HepG2 (cell line): Measurements from ENCODE around the gene MLYCD. TPM values are rescaled to one million over a fixed set of nuclear protein-coding genes. Genes with fewer than 3 reads are reported as not detected.

Experiments
- ATAC-seq: fragments of 200-7000 bp; cut with Tn5 transposase; 3 replicates; pipeline ENCODE4 v1.9.1; 2020; ENCODE audit warnings: mild to moderate bottlenecking, moderate library complexity
- BruUV-seq: library from RNA; stranded (reverse); fragments of 400-500 nt; replicated peaks from 2 replicates; lab custom pipeline; 2021; lab: Mats Ljungman, UMichigan
- CTCF ChIA-PET: fragments of 300-600 bp; formaldehyde crosslinking; extraction: SDS; loops from one replicate; lab custom pipeline; 2021; ENCODE audit warnings: low total read pairs, inconsistent platforms, low intra/inter-chr PET ratio; lab: Yijun Ruan, JAX
- POLR2A ChIA-PET: fragments of 350-600 bp; sonication (Branson Sonifier 250); formaldehyde crosslinking; loops from one replicate; lab custom pipeline; 2020; ENCODE audit warnings: antibody characterized with exemption, inconsistent platforms; lab: Yijun Ruan, JAX
- DNase-seq: peaks from one replicate; pipeline ENCODE4 v3.0.0-alpha.2; 2015; ENCODE audit warnings: low spot score
- FAIRE-seq: peaks from 3 replicates; lab custom pipeline; 2011; peaks lifted over from hg19 to GRCh38; lab: Jason Lieb, UNC
- H2AFZ ChIP-seq: one replicate; pipeline ENCODE4 v1.6.1; 2011; ENCODE audit warnings: low read length, inconsistent platforms
- H3K27ac ChIP-seq: fragments of 300-600 bp; 3 replicates; pipeline ENCODE4 v1.8.0; 2011; ENCODE audit warnings: mixed run types, mild to moderate bottlenecking, mixed read lengths, low read length, inconsistent platforms; ENCODE audit not compliant: insufficient read depth; ENCODE audit errors: extremely low read length
- H3K27me3 ChIP-seq, 2 experiments: fragments of 200-600 bp in 1 of 2; 2 replicates in 1 of 2; 3 replicates in 1 of 2; pipeline versions ENCODE4 v1.6.0 to v1.8.0; 2011; ENCODE audit warnings: low read length in 2 of 2, mild to moderate bottlenecking in 2 of 2, moderate library complexity in 2 of 2, inconsistent platforms in 1 of 2; ENCODE audit not compliant: insufficient read depth in 2 of 2, control insufficient read depth in 1 of 2
- H3K36me3 ChIP-seq, 2 experiments: fragments of 200-600 bp in 1 of 2; replicated peaks in 1 of 2; 2 replicates in 1 of 2; 3 replicates in 1 of 2; pipeline versions ENCODE4 v1.5.1 to v1.8.0; 2011; ENCODE audit warnings: low read length in 2 of 2, inconsistent platforms in 1 of 2; ENCODE audit not compliant: insufficient read depth in 2 of 2, control insufficient read depth in 1 of 2
- H3K4me1 ChIP-seq: 2 replicates; pipeline ENCODE4 v1.5.1; 2012; ENCODE audit warnings: low read length, inconsistent platforms; ENCODE audit not compliant: insufficient read depth
- H3K4me2 ChIP-seq: 2 replicates; pipeline ENCODE4 v1.6.0; 2011; ENCODE audit warnings: low read depth, low read length, inconsistent platforms
- H3K4me3 ChIP-seq, 3 experiments: fragments of 200-600 bp in 1 of 3; sonication (generic), shearing (Covaris generic) in 1 of 3; replicated peaks in 1 of 3; 2 replicates each; pipeline ENCODE4 v1.5.1; 2011 to 2016; ENCODE audit warnings: low read length in 3 of 3, inconsistent platforms in 2 of 3, low read depth in 2 of 3, mild to moderate bottlenecking in 2 of 3, control low read depth in 1 of 3, mixed read lengths in 1 of 3; ENCODE audit not compliant: insufficient read depth in 1 of 3
- H3K79me2 ChIP-seq: one replicate; pipeline ENCODE4 v1.6.1; 2011; ENCODE audit warnings: low read length, inconsistent platforms; ENCODE audit not compliant: insufficient read depth
- H3K9ac ChIP-seq: 2 replicates; pipeline ENCODE4 v1.6.0; 2011; ENCODE audit warnings: mild to moderate bottlenecking, low read depth, low read length, inconsistent platforms; ENCODE audit not compliant: insufficient read depth
- H3K9me3 ChIP-seq: 2 replicates; pipeline ENCODE4 v1.5.1; 2012; ENCODE audit warnings: mild to moderate bottlenecking, low read length
- H4K20me1 ChIP-seq: 2 replicates; pipeline ENCODE4 v1.6.0; 2011; ENCODE audit warnings: inconsistent platforms, mild to moderate bottlenecking, low read length, moderate library complexity; ENCODE audit not compliant: insufficient read depth
- RAD21 ChIP-seq: fragments of 450-650 bp; formaldehyde crosslinking; IDR thresholded peaks from 2 replicates; pipeline ENCODE4 v1.5.0; 2020; ENCODE audit warnings: mild to moderate bottlenecking
- REL ChIP-seq: sonication (generic); formaldehyde crosslinking; conservative IDR thresholded peaks from 2 replicates; pipeline ENCODE4 v1.8.0; 2022; ENCODE audit warnings: mild to moderate bottlenecking, missing genetic modification reagents, moderate library complexity
- TSC22D2 ChIP-seq: sonication (generic); formaldehyde crosslinking; IDR thresholded peaks from 2 replicates; pipeline ENCODE4 v1.5.1; 2020; ENCODE audit warnings: missing genetic modification reagents, mild to moderate bottlenecking, borderline replicate concordance
- ZBTB43 ChIP-seq: sonication (generic); formaldehyde crosslinking; conservative IDR thresholded peaks from 2 replicates; pipeline ENCODE4 v1.4.0; 2020; ENCODE audit warnings: missing genetic modification reagents
- ZNF282 ChIP-seq: fragments of 450-650 bp; IDR thresholded peaks from 2 replicates; pipeline ENCODE4 v1.6.1; 2018; ENCODE audit not compliant: partially characterized antibody
- ZNF609 ChIP-seq: sonication (generic); formaldehyde crosslinking; IDR thresholded peaks from 2 replicates; pipeline ENCODE4 v1.4.0; 2020; ENCODE audit warnings: mild to moderate bottlenecking, missing genetic modification reagents, borderline replicate concordance
- ZUFSP ChIP-seq: sonication (generic); formaldehyde crosslinking; IDR thresholded peaks from 2 replicates; pipeline ENCODE4 v1.9.0; 2021; ENCODE audit warnings: missing genetic modification reagents, mild to moderate bottlenecking, borderline replicate concordance
- WGBS: methylation state at CpG from one replicate; pipeline ENCODE4 v1.1.6; 2017; ENCODE audit warnings: low lambda C conversion rate; 5-methylcytosine and 5-hydroxymethylcytosine counted together
- in situ Hi-C: cut with HindIII; loops from 2 replicates; pipeline ENCODE4 v1.10.0; 2017; ENCODE audit warnings: low pct_unique_long_range_greater_than_20kb; ENCODE audit not compliant: extremely low pct_ligation_motif_present
- intact Hi-C: fragments of 100-400 bp; cut with micrococcal nuclease; formaldehyde crosslinking; loops from one replicate; pipeline ENCODE4 v1.10.0; 2022; ENCODE audit not compliant: unreplicated experiment
- polyA plus RNA-seq, 8 experiments: library from polyadenylated mRNA; depleted of rRNA in 3 of 8; stranded (reverse) in 7 of 8; unstranded in 1 of 8; fragments of >200 nt; fragmentation: Illumina TruSeq in 4 of 8; extraction: Trizol in 4 of 8; gene quantifications; 2 replicates each; pipeline versions ENCODE4 v1.2.1 to v1.2.3, GENCODE V29; 2011 to 2016; ENCODE audit warnings: low read depth in 4 of 8, missing spikeins in 1 of 8, mixed read lengths in 1 of 8; ENCODE audit not compliant: insufficient read depth in 1 of 8
- total RNA-seq, 5 experiments: library from RNA; depleted of rRNA; stranded (reverse); fragments of >200 nt; fragmentation: Illumina TruSeq; extraction: Trizol; gene quantifications; 2 replicates each; pipeline ENCODE4 v1.2.3, GENCODE V29; 2016; ENCODE audit warnings: low read depth in 1 of 5

Gene MLYCD
- total and polyA plus RNA-seq, 2 of the 13 experiments (the other 11 are each of a cell fraction or from before 2014, with no cell fraction given), result 1.8 to 4.0 TPM

- H3K27ac ChIP-seq, result no peak overlapping the region
- TF ChIP-seq ZUFSP (CRISPR knock-in tag), result no peak
- no peak for TF ChIP-seq ZNF609
- no peak for TF ChIP-seq ZNF282
- no peak for TF ChIP-seq ZBTB43
- no peak for TF ChIP-seq TSC22D2
- no peak for TF ChIP-seq REL (CRISPR knock-in tag)
- no peak for TF ChIP-seq RAD21 (CRISPR knock-in tag)
Observed at GRCh38 chr16:83923581-83924365, 24.9 kb downstream of the MLYCD start.

More at GRCh38 chr16:83923581-83924365, 24.9 kb downstream of the MLYCD start:
- FAIRE-seq, result no peak
- intact Hi-C loops (no loop called here), in situ Hi-C loops (loop anchor here (10.0 kb wide), 1 partner anchor 121 kb away; the partner anchor contains the start of gene SLC38A8)
- no peak overlapping the region for H3K4me3 ChIP-seq
- ATAC-seq, result no peak
- H3K4me1 ChIP-seq, result peaks cover 26% of the 10 kb centered on the region
- no peak for DNase-seq
- ChIA-PET CTCF (no interaction called here), POLR2A (no interaction called here)
- no peak overlapping the region for H3K4me2 ChIP-seq
- no peak overlapping the region for H3K9ac ChIP-seq
- H3K27me3 ChIP-seq, result no peaks in the 10 kb centered on the region
- H3K9me3 ChIP-seq, result no peaks in the 10 kb centered on the region
- H3K79me2 ChIP-seq, result no peaks in the 10 kb centered on the region
- peaks cover 5 to 9% of the 10 kb centered on the region in 2 experiments; a peak in 4 of 5 replicates for H3K36me3 ChIP-seq
- no peaks in the 10 kb centered on the region for H4K20me1 ChIP-seq
- BruUV-seq, result no TSS peak
- H2AFZ ChIP-seq, result no peak overlapping the region
- 87% methylated on average over 29 of the region's 31 CpGs for WGBS
